Panc1 (cell line): ENCODE data around the gene BHMT2.

Source experiments
- POLR2AphosphoS5 ChIP-seq: IDR thresholded peaks from 2 replicates; pipeline ENCODE4 v1.6.1; 2012; ENCODE audit warnings: mild to moderate bottlenecking, low read depth, low read length, moderate library complexity
- TF ChIP-seq, protein P1 (sequence below): fragments of 450-650 bp; IDR thresholded peaks from 2 replicates; pipeline ENCODE4 v1.5.1; 2017; ENCODE audit warnings: mild to moderate bottlenecking

DNA sequence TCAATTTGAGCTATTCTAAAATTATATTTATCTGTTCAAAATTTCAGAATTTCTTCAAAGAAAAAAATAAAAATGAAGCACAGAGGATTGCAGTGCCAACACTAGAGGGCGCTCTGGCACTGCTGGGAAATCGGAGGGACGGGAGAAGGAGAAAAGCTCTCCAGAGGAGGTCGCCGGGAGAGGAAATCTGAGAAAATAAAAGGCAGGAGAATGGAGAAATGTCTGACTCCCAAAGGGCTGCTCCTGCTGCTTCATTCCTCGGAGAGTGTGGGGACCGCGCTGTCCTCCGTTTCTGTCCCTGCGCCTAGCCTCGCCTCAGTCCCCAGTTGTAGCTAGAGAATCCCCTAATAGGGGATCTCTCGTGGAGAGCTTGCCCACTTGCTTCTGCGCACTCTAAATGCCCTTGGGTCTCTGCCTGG lies 44.5 kb upstream of the BHMT2 start:
- TF ChIP-seq, protein P1, sequence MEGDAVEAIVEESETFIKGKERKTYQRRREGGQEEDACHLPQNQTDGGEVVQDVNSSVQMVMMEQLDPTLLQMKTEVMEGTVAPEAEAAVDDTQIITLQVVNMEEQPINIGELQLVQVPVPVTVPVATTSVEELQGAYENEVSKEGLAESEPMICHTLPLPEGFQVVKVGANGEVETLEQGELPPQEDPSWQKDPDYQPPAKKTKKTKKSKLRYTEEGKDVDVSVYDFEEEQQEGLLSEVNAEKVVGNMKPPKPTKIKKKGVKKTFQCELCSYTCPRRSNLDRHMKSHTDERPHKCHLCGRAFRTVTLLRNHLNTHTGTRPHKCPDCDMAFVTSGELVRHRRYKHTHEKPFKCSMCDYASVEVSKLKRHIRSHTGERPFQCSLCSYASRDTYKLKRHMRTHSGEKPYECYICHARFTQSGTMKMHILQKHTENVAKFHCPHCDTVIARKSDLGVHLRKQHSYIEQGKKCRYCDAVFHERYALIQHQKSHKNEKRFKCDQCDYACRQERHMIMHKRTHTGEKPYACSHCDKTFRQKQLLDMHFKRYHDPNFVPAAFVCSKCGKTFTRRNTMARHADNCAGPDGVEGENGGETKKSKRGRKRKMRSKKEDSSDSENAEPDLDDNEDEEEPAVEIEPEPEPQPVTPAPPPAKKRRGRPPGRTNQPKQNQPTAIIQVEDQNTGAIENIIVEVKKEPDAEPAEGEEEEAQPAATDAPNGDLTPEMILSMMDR: peak; percentile 97
- no peak for TF ChIP-seq POLR2AphosphoS5
